GM19328 (cell line): ENCODE data around the gene TLL2.
A peak's percentile ranks its signal among the peaks of the same experiment; 100 is the strongest.
"Not testable (repeated sequence)": the region's sequence is repeated elsewhere in the genome, so short reads cannot be mapped to it uniquely, and the experiment has no call there.

Experiments used
- ATAC-seq: cut with Tn5 transposase; IDR thresholded peaks from one replicate; pipeline ENCODE4 v1.9.1; 2021; ENCODE audit warnings: mild to moderate bottlenecking, moderate library complexity; ENCODE audit not compliant: unreplicated experiment

The TLL2 gene

DNA sequence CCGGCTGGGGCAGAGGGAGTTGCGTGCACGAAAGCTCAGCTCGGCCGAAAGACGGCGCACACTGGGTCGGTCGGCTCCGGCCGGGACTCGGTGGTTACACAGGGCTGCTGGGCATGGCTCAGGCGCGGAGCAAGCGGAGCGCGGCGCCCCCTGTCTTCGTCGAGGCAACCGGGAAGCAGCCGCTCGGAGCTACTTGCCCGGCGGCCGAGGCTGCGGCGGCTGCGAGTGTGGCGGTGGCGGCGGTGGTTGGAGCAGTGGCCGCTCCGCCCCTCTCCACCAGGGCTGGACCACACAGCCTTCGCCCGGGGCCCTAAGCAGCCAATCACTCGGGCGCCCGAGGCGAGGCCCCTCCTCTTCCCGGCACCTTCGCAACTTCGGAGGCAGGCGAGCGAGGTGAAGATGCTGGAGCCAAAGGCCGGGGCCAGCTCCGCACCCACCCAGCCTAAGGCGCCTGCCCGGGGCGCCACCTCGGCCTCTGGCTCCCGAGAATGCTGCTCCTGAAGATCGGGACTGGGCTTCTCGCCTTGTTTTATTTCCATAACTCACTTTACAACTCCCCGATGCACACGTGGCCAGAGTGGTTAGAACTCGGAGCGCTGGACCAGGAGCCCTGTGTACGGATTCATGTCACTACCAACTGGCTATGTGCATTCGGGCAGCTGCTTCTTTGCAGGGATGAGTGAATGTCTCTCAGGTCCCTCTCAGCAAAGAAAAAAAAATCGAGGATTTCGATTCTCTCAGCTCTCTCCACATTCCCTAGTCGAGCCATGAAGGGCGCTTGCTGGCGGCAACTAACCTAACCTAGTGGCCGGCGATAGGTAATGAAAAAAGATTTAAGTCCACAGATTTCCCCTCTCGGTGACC, at the start of gene TLL2:
Gene TLL2 (minus strand): TSS at position 229 of the 864 bp plus-strand sequence. CDS start 241 bp downstream, outside the sequence.
- peak; percentile 69 for ATAC-seq

DNA sequence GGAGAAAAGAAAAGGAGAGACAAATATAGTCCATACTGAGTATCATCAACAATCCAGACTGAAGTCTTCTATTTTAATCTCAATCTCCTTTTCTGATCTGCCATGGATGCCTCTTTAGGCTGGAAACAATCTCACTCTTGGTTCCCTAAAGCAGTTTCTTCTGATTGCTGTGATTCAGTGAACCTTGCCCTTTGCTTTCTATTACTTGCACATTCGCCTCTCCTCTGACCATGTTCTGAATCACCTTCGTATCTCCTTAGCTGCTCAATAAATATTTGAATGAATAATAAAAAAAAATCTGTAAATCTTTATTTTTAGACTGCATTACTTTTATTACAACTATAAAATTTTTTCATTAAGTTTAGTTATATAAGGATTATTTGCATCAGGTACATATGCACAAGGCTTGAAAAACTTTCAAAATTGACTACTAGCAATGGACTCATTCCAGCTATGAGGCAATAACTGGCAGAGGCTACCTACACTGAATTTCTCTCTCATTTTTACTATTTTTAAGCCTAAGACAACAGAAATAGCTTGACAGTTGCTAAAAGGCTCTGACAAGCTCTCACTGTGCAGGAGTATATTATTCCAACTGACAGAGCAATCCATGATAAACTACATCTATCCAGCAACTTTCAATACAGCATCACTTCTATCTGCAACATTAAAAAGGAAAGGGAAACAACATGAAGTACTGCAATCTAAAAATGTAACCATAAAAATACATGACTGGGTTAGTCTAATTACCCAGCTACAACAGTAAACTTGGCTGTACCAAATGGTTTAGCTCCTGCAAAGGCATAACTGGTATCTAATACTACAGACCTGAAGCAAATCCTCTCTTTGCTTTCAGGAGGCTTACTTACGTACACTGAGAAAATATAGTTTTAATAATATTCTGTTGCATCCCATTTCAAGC, 47.5 kb upstream of the TLL2 start:
- no peak for ATAC-seq

DNA sequence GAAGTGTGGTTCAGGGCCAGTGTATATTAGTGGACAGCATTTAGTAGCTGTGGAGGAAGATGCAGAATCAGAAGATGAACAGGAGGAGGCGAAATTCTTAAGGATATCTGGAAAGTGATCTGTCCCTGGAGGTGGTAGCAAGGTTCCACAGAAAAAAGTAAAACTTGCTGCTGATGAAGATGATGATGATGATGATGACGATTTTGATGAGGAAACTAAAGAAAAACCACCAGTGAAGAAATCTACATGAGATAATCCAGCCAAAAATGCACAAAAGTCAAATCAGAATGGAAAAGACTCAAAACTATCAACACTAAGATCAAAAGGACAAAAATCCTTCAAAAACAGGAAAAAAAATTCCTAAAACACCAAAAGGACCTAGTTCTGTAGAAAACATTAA, 46.8 kb upstream of the TLL2 start:
- no peak for ATAC-seq

DNA sequence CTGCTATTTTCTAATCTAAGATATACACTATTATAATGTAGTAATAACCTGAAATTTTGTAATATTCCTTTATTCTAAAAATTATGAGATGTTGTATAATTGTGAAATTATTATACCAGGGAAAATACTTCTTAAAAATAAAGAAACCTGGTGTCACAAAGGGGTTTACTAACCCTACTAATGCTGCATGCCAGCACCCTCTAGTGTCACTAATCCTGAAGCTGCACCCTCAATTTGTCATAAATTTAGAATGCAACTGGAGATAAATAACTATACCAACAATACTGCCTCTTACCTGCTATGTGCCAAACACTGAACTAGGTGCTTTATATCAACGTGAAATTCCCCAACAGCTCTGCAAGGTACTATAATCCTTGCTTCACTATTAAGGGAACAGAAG, 42.3 kb upstream of the TLL2 start:
- ATAC-seq: no peak

DNA sequence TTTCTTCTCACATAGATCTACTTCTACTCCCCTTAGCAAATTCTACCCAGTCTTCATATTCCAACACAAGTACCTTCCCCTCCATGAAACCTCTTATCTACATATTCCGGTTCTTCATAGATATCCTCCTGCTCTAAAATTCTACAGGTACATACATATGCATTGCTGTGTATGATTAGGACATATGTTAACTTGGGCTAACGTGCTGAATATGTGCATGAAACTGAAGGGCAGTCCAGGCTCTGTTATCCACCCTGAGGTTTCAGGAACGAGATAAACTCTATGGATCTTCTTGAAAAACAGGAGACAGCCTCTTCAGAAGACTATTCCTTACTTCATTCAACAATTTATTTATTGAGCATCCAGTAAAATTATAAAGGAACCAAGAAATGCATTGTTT, 41.6 kb upstream of the TLL2 start:
- ATAC-seq: no peak

DNA sequence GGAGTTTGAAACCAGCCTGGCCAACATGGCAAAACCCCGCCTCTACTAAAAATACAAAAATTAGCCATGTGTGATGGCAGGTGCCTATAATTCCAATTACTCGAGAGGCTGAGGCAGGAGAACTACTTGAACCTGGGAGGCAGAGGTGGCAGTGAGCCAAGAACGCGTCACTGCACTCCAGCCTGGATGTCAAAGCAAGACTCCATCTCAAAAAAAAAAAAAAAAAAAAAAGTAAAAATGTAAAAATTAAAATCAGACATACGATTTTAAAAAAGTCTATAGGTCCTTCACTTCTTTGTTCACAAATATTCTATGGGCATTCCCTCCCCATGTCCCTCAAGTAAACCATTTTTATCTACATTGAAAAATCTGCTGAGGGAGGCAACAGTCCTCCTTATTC, 34.9 kb upstream of the TLL2 start:
- ATAC-seq: no peak

DNA sequence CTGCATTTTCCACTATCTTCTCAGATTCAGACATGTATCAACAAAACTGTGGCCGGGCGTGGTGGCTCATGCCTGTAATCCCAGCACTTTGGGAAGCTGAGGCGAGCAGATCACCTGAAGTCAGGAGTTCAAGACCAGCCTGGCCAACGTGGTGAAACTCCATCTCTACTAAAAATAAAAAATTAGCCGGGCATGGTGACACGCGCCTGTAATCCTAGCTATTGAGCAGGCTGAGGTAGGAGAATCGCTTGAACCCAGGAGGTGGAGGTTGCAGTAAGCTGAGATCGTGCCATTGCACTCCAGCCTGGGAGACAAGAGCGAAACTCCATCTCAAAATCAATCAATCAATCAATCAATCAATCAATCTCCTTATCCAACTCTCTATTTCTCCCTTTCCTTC, 31.8 kb upstream of the TLL2 start:
- not testable (repeated sequence) for ATAC-seq

DNA sequence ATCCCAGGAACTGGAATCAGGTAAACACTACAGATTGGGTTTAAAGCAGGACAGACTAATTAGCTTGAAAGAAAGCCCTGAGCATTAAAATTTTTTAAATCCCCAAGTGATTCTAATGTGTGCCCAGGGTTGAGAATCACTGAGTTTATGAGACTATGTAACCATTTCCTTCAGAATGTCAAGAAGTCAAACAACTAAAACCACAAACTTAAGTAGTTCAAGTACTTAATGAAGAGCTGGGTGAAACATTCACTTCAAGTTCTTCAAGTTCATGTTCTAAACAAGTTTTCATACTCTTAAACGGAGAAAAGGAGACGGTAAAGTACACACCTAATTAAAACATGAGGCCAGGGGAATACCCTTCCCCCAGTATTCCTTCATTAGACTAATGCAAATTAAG, 28.2 kb upstream of the TLL2 start:
- ATAC-seq: no peak

DNA sequence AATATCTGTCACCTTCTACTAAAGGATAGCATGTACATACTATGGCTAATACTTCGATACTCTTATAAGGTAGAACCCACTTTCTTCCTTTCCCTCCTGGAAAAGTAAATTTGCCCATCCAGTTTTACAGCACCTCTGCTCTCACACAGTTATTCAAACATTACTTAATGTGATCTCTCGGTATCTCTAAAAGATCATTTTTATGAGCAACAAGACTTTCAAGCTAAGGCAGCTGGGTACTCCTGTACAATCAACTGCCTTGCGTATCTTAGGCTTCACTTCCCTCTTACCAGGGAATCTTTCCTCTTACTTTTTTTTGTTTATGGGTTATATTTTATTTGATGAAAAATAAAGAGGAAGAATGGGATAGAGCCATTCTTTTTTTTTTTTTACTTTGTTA, 26.5 kb upstream of the TLL2 start:
- no peak for ATAC-seq

DNA sequence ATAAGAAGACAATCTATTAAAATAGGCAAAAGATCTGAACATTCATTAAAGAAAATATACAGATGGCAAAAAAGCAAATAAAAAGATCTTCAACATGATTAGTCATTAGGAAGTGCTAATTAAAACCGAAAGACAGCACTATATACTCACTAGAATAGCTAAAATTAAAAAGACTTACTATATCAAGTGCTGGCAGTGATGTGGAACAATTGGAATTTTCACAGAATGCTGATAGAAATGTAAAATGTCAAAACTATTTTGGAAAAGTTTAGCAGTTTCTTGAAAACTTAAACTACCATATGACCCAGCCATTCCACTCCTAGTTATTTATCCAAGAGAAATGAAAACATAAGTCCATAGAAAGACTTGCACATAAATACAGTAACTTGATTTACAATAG, 25.0 kb upstream of the TLL2 start:
- ATAC-seq: no peak

DNA sequence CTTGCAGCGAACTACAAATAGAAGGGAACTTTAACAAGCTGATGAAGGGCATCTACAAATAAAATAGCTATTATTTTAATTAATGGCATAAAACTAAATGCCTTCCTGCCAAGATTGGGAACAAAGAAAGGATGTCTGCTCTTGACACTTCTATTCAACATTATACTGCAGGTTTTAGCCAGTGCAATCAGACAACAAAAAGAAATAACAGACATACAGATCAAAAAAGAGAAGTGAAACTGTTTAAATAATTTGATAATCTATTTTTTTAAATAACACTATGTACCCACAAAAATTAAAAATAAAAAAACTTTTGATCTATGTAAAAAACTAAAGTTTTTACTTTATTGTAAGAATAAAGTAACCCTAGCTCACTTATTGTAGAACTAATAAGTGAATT, 22.4 kb upstream of the TLL2 start:
- ATAC-seq: no peak

DNA sequence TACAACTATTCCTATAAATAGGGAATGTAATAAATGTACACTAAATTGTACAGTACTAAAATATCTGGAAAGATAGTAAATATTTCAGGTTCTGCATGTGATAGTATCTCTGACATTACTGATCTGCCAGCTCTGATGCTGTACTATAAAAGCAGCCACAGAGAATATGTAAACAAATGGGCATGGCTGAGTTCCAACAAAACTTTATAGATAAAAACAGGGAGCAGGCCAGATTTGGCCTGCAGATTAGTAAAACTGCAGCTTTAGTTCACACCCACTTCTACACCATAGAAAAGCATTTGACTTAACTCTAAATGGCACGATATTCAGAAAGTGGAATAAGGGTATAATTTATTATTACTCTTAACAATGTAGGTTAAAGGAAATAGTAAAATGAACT, 18.8 kb upstream of the TLL2 start:
- no peak for ATAC-seq

DNA sequence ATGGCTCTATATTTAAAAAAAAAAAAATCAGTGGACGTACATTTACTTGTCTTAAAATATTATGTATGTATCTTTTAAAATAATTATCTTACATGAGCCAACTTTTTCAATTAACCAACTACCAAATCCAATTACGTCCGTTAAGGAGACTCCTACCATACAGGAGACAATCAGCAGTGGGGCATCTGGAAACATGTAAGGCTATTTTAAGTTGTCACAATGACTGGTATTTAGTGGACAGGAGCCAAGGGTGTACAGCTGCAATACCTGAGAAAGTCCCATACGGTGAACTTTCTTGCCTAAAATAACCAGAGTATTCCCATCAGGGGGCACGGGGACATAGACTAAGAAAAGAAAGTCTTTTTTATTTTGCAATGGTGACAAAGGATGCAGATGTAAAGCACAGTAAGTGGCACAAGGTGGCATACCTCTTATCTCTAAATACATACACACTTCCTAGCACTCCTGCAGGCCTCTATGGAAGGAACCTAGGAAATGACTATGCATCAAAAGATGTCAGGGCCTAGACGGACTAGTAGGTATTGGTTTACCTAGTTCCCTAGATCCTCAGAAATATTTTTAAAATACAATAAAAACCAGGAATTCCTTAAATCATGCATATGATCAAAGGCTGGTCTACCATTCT, 16.0 kb upstream of the TLL2 start:
- no peak for ATAC-seq

DNA sequence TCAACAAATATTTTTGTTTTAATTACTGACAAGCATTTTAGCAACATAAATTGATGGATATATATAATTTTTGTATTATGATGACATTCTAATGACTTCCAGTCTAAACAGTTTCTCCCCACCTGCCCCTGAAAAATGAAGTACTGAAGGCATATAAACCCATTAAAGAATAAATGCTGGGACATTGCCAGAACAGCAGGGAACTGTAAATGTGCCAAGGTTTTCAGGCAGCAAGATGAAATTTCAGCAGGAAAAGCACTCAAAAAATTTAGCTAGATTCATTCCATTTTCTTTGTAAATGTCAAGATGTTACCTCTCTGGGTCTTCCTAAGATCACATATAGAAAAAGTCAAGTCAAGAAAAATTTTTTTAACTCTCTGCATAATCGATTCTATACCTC, 11.0 kb upstream of the TLL2 start:
- no peak for ATAC-seq

DNA sequence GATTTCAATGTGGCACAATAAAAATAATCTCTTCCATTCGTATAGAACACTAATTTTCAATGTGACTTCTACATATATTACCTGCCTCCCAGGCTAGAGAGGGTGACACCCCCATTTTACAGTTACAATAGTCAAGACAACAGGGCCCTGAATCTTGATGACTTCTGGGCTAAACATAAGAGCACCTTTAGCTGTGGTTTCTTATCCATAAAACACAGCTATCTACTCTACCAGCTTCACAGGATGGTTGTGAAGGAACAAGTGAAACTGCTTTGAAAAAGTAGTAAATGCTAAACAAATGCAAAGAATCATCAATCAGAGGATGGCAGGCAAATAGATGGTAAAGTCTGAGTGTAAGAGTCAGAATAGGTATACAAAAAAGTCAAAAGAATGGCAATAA, 3.6 kb upstream of the TLL2 start:
- no peak for ATAC-seq

DNA sequence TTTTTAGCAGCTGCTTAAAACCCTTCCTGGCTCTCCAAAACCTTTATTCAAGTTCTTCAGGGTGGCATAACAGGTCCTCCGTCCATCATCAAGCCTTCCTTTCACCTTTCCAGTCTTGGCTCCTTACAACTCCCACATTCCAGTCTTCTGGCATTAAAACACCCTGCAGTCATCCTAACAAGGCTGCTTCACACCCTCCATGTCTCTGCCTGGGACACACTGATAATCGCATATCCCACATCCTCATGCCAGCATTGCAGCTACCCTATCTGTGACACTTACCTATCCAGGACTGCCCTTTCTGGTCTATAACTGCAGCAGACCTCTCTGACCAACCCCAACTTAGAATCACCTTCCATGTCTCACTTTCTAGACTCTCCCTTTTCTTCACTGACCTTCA, 2.6 kb upstream of the TLL2 start:
- no peak for ATAC-seq

DNA sequence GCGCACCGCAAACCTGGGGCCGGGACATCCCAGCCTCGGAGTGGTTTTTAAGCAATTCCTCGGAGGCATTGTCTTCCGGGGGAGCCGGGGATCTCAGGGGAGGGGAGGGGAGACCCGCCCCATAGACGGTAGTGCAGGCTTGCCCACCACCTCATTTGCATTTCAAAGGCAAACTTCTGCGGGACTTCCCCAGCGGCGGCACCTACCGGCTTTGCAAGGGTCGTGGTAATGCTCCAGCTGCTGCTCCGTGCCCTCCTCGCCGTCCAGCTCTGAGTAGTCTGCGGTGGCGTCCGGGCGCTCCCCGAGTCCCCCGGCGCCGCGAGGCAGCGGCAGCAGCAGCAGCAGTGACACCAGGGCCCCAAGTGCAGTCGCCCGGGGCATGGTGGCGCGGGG, 425 bp downstream of the TLL2 start:
- ATAC-seq: peak; percentile 27

DNA sequence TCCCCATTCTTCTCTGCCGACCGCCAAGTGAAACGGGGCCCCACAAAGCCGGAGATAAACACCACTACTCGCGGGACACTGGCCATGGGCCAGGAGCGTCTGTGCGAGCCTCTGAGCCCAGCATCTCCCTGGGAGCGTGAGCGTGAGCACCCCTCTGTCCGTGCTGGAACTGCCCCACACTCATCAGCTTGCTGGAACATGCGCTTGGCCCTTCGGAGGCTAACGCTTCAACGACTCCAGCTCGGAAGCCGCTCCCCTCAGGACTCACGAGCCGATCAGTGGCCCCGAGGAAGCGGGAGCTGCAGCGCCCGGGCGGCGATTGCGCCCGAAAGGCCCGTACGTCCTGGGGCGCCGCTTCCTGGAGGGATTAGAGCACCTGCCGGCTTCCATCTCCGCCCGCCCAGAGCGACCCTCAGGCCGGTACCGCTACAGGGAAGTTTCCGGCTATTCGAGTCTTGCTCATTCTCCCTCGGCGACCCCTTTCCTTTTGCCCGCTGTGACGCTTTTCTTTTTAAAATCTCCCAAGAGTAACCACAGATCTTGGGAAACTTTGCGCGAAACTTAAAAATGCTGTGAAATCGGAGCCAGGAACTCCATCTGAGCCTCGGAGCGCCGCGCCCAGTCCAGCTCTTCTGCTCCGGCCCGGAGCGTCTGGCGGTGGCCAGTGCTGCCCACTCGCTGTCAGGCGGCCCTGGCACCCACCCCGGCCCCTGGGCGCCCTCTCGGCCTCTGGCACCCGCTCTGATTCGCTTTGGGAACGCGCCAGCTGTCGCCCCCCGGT, 1.0 kb downstream of the TLL2 start:
- ATAC-seq: no peak

DNA sequence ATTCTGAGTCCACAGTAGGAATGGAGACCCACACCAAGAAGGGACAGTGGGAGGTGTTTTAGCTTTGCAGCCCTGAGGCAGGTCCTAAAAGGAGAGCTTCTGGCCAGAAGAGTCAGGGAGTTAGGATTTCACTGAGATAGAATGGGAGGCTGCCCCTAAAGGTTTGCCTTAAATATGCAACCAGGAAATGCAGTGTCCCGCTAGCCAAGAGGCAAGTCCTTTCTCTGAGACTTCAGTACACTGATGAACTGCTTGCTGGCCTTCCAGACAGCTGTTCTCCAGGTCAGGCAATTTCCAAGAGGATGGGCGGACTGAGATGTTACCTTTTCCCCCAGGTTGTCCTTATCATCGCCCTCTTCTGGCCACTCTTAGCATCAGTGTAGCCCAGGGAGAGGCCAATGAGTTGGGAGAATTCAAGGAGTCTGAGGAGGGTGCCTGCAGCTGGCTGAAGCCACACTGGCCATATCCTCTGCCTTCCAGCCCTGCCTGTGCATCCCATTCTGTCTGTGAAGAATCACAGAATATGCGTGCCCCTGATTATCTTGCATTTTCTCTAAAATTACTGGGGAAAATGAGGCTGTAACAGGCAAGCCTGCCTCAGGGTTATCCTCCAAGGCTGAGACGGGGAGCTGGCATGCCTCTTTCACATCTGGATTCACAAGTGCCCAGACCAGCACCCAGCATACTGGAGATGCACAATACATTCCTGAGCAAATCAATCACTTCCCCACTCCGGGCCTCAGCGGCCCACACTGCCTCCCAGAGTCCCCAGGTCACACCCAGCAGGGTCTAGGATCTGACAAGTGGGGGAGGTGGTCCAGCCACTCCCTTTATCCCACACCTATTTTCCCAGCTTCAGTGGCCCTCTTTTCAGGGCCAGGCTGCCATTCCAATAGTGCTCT, 2.4 kb downstream of the TLL2 start:
- no peak for ATAC-seq
